Measurements from ENCODE around the gene STUB1.

STUB1 gene

DNA sequence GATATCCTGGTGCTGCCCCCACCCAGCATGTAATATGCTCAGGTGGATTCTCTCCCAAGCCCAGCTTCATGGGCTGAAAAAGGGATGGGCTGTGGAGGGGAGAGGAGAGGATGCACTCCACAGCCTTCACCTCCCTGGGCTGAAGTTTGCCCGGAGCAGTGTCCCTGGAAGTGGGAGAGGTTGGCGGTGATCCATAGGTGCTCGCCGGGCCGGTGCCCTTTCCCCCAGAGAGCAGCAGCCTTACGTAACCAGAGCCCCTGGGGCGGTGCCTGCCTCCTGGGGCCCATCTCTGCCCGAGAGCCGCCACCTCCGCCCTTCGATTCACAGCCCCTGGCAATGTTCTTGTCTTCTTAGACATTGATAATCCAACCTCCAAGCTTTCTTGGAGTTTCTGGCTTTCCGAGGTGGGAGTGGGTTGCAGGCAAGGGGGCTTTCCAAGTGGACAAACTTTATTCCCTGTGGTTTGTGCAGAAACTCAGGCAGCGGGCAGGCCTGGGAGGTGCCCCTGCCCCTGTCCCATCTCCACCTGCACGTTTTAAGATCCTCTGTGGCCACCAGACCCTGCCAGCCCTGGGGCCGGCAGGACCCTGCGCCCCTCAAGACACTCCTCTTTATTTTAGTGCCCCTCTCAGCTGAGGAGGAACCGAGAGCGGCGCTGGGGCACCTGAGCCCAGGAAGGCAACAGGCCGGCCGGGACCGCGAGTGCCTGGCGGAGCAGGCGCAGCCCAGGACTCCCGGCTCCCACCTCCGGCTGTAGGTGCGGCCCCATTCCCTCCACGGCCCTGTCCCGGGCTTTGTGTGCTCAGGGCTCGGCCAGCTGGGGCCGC is 34.1 kb upstream of the STUB1 start:
- no peak for DNase-seq

DNA sequence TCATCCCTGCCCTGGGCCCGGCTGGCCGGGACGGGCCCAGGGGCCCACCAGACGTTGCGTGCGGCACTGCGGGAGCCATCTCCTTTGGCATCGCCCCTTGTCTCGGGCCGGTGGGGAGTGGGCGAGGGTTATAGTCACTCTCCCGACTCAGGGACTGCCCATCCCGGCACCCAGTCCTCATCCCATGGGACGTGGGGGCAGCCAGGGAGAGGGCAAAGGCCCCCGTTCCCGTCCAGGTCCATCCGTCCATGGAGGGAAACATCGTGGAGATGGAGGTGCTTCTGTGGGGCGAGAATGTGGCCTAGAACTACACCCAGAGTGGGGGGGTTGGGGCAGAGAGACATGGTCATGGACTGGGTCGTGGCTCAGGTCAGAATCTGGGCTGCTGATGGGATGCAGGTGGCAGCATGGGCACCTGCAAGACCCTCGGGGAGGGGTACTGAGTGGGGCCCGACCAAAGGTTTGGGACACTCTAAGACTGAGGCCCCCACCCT is 33.5 kb upstream of the STUB1 start:
- DNase-seq: no peak

DNA sequence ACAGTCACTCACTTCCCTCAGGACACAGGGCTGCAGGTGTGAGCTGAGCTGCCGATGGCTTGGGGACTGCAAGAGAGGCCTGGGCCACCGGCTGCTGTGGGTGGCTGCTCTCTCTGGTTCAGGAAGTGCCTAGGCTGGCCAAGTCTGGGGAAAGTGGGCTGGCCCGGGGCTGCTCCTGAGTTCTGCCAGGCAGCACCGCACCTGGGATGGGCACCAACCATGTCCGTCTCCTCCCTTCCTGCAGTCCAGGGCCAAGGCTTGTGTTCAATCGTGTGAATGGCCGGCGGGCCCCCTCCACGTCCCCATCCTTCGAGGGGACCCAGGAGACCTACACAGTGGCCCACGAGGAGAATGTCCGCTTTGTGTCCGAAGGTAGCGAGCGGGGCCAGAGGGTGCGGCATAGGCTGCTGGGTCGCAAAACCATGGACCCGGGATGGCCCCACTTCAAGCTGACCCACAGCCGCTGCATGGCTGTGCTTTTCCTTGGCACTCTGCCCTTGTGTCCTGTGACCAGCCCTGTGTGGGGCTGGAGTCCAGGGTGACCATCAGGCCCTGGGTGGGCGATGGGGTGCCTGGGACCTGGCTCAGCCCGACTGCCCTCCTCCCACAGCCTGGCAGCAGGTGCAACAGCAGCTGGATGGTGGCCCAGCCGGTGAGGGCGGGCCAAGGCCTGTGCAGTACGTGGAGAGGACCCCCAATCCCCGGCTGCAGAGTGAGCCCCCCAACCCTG is 32.9 kb upstream of the STUB1 start:
- DNase-seq: no peak

DNA sequence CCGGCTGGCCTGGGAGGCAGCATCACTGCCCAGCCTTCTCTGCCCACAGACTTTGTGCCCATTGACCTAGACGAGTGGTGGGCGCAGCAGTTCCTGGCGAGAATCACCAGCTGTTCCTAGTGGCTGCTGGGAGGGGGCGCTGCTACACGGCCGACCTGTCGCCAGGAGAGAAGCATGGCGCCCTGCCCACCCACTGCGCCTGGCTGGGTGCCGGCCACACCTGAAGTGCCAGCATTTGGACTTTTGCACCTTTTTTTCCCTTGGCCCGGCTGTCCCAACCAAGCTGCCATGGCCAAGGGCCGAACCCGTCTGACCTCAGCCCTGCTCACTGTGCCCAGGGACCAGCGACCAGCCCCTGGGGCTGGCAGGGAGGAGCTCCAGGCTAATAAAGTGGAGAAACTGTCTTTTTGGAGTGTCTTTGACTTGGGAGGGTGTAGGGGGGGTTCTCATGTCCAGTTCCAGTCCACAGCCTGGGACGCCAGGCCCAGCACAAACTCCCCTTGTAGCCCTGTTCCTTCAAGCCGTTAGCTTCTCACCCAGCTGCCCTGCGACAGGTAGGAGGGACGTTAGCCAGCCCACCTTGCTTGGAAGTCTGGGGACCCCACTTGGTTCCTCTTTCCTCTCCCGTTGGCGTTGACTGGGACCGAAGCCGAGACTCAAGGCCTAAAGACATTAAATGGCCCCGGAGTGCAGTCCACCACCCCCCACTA is 32.0 kb upstream of the STUB1 start:
- peak; percentile 9 for DNase-seq

DNA sequence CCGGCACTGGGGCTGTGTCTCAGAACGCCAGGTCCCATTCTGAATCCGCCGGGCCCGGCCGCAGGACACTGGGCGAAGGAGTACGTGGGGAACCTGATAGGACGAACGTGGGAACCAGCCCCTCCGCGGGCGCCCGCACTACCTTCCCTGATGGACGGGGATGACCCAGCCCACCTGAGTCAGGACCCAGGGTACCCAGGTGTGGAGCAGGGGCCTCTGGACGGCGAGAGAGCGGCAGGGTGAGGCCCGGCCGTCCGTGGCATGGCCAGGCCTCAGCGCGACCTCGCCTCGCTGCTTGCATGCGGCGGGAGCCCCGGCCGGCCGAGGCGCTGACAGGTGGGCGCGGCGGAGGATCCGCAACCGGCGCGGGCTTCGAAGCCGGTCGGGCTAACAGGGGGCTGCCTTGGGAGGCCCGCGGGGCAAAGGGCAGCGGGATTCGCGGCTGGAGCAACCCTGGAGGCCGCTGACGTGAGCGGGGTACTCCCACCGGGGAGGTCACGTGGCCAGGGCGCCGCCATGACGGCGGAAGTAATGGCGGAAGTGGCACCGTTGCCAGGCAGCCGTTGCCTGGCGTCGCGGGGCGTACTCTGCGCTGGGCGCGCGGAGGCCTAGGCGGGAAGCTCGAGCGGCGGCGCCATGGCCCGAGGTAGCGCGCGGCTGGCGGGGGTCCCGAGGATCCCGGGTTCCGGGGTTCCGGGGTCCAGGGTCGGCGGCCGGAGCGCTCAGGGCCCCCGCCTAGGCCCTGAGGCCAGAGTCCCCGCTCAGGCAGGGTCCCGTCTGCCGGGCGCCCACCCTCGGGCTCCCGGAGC is 31.2 kb upstream of the STUB1 start, which contains the start of gene WDR90:
Gene WDR90, plus strand, starts transcription at position 585 of the 809 bp plus-strand sequence. Its CDS starts 52 bp downstream, at position 637.
- DNase-seq: peak; percentile 69

DNA sequence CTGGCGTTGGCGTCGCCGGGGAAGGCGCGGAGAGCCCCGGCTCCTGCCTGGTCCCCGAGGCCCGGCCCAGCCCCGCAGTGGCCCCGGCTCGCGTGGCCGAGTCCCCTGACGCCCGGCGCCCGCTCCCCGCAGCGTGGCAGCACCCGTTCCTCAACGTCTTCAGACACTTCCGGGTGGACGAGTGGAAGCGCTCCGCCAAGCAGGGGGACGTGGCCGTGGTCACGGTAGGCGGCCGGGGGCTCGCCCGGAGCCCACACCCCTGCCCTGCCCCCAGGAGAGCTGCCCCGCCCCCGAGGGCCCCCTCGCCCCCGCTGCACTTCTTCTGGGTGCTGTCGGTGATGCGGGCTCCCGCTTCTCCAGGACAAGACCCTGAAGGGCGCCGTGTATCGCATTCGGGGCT is 30.6 kb upstream of the STUB1 start:
- no peak for DNase-seq

DNA sequence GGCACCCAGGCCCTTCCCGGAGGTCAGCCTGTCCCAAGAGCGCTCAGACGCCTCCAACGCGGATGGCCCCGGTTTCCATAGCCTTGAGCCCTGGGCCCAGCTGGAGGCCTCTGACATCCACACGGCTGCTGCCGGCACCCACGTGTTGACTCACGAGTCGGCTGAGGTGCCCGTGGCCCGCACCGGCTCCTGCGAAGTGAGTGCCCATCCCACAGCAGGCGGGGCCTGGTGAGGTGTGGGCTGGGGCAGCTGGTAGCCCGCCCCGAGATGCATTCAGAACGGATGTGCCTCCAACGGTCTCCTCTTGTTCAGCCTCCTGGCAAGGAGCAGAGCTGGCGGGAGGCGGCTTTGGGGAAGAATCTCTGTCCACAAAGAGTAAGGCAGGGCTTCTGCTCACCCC is 28.4 kb upstream of the STUB1 start:
- no peak for DNase-seq

DNA sequence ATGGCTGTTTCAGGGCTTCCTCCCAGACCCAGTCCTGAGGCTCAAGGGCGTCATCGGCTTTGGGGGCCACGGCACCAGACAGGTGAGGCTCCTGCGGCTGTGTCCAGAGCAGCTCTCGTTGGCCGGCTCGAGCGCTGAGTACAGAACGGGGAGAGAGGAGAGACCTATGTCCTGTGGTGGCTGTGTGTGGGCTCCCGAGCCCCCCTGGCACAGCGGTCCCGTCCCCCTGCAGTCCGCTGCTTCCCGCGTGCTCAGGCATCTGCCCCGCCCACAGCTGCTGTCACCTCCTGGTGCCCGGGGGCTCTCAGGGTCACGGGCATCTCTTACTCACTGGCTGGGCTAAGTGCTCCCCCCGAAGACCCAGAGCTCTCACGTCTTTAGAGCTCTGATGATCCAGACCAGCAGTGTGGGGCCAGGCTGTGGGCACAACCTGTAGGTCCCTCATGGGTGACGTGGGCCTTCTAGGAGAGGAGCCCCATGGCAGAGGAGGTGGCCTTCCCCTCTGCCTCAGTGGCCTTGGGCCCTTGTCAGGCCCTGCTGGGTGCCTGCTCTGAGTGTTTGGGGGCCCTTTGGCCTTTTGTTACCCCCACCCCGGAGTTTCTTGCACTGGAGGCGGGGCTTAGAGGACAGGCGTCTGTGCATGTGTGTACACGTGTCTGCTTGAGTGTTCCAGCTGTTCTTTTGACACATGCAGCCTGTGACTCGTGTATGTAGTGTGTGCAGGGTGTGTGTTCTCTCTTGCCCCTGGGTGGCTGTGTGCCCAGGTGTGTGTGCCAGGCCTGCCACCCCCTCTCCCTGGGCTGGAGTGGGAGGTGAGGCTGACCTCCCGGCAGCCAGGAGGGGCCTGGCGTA is 27.5 kb upstream of the STUB1 start:
- DNase-seq: no peak

DNA sequence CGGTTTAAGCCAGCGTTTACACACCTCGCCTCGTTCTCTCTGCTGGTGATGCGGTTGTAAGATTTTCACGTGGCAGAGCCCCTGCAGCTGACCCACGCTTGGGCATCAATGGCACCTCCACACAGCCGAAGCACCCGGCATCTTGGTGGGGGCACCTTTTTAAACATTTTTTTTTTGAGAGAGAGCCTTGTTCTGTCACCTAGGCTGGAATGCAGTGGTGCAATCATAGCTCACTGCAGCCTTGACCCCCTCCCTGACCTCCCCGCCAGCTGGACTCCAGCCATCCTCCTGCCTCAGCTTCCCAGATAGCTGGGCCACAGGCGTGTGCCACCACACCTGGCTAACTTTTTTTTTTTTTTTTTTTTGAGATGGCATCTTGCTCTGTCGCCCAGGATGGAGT is 26.2 kb upstream of the STUB1 start:
- no peak for DNase-seq

DNA sequence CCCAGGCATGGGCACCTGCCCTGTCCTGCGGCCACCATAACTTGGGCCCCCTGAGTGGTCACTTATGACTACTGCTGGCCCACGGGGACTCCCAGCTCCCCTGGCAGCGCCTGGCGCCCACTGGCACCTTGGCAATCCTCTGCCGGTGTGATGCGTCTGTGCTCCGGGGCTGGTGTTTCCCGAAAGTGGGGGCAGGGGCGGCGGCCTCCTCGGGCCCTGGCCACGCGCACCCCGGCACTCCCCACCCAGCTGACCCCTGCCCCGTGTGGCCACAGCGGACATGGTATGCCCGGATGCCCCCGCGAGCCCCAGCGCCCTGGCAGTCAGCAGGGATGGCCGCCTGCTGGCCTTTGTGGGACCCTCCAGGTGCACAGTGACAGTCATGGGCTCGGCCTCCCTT is 22.7 kb upstream of the STUB1 start:
- DNase-seq: no peak

DNA sequence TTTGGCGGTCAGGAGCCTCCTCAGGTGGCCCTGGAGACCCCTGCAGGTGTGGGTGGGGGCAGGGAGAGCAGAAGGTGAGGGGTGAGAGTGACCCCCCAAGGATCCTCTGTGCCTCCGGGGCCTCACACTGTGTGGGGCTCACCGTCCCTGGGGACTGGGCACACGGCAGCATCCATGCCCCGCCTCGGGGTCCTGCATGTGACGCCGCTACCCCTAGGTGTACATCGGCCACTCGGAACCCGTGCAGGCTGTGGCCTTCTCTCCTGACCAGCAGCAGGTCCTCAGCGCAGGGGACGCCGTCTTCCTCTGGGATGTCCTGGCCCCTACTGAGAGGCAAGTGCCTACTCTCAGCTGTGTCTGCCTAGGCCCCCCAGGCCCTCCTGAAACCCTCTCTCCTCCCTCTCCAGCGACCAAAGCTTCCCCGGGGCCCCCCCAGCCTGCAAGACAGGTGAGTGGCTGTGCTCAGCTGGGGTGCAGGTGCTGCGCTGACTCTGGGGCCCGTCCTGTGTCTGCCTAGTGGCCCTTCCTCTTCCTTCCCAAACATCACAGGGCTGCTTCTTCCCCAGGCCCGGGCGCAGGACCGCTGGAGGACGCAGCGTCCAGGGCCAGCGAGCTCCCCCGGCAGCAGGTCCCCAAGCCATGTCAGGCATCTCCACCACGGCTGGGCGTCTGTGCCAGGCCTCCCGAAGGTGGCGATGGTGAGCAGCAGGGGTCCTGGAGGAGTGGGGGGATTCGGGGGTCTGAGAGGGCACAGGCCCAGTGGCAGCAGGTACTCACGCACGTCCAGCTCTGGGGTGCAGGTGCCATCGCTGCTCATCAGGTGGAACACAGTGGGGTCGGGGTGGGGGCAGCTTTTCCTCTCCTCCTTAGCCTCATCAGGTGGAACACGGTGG is 21.3 kb upstream of the STUB1 start:
- no peak for DNase-seq

DNA sequence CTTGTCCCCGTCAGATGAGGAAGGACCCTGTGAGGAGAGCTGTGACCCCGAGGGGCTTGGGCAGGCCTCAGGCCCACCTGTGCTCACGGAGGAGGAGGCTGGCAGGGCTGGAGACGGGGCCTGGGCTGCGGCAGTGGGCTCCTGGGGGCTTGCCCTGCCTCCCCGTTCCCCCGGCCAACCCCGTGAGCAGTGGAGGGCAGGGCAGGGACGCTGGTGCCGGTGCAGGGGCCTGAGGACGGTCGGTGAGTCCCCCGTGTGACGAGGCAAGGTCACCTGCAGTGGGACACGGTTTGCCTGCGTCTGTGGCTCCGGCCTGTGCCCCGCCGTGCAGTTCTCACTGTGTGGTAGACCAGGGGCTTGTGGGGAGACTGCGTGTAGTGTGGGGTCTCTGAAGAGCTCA is 20.6 kb upstream of the STUB1 start:
- DNase-seq: no peak

DNA sequence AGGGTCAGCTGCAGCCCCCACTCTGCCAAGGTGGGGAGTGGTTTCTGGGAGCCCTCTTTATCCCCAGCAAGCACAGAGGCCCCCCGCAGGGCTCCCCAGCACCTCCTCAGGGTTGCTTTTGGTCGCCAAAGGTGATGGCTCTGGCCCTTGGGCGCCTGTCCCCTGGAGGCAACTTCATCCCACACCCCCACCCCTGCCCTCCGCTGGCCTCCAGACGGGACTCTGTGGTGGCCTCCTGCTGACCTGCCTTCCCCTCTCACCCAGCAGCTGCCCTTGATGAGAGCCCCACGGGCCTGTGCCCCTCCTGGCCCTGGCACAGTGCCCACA is 20.1 kb upstream of the STUB1 start:
- no peak for DNase-seq

DNA sequence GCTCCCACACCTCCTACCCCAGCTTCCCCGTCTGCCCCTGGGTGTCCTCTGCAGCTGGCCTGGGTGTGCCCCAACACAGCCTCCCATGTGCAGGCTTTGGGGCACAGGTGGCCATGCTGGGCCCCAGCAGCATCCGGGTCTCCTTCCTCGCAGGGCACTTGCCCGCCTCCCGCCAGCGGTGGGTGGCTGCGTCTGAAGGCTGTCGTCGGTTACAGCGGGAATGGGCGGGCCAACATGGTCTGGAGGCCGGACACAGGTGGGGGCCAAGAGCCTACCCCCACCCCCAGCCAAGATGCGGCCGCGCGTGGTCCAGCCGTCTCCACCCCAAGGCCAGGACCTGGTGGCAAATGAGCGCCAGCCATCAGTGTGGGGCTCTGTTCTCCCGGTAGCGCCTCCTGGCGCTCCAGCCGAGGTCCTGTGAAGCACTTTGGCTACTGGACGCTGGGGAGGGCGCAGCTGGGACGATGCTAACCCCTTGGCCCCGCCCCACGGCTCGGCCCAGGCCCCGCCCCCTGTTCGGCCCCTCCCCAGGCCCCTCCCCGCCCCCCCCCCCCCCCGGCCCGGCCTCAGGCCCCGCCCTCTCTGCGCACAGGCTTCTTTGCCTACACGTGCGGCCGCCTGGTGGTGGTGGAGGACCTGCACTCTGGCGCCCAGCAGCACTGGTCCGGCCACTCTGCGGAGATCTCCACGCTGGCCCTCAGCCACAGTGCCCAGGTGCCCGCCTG is 19.6 kb upstream of the STUB1 start:
- peak; percentile 56 for DNase-seq

DNA sequence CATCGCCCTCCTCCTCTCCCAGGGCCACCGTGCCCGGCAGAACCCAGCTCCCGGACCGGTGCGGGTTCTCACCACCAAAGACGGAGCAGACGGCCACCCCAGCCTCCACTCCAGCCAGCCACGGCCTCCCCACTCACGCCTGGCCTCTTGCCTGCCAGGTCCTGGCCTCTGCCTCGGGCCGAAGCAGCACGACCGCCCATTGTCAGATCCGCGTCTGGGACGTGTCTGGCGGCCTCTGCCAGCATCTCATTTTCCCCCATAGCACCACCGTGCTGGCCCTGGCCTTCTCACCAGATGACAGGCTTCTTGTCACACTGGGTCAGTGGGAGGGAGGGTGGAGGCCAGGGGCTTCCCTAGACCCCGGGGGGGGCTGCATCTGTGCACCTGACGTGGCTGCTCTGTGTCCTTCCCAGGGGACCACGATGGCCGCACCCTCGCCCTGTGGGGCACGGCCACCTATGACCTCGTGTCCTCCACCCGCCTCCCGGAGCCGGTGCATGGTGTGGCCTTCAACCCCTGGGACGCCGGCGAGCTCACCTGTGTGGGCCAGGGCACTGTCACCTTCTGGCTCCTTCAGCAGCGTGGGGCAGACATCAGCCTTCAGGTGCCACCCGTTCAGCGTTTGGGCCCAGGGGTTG is 18.9 kb upstream of the STUB1 start:
- no peak for DNase-seq

DNA sequence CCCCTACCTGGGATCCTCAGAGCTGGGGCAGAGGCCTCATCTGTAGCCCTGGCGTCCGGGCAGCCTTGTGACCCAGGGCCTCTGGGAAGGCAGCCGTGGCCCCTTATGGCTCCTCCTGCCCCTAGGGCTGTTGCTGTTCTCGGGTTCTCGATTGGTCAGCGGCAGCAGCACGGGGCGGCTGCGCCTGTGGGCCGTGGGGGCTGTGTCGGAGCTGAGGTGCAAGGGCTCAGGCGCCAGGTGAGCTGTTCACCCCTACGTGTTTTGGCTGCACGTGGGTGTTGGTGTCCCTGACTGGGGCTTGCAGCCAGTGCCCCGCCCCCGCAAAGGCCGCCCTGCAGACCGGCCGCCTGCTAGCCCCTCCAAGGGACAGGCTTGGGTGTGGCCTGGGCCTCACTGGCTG is 18.1 kb upstream of the STUB1 start:
- DNase-seq: no peak

DNA sequence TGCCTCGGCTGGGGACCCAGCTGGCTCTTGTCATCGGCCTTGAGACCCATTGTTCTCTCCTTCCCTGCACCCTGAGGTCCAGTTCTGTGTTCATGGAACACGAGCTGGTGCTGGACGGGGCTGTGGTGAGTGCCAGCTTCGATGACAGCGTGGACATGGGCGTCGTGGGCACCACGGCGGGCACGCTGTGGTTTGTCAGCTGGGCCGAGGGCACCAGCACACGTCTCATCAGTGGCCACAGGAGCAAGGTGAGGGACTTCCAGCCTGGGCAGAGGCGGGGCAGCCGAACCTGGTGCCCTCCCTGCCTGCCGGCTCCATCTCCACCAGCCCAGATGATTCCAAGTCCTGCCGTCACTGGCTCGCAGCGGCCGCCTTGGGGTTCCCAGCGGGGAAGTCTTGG is 17.6 kb upstream of the STUB1 start:
- DNase-seq: no peak

DNA sequence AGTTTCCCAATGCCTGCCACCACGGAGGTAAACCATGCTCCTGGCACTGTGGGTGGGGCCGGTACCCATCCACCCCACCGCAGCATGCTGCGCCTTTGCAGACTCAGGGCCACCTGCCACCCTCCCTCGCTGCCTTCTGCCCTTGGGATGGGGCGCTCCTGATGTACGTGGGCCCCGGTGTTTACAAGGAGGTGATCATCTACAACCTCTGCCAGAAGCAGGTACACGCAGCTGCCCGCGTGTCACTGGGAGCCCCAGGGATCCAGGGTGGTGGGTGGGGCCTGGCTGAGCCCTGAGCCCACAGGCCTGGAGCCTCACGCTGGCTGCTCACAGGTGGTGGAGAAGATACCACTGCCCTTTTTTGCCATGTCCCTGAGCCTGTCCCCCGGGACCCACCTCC is 13.6 kb upstream of the STUB1 start:
- no peak for DNase-seq

DNA sequence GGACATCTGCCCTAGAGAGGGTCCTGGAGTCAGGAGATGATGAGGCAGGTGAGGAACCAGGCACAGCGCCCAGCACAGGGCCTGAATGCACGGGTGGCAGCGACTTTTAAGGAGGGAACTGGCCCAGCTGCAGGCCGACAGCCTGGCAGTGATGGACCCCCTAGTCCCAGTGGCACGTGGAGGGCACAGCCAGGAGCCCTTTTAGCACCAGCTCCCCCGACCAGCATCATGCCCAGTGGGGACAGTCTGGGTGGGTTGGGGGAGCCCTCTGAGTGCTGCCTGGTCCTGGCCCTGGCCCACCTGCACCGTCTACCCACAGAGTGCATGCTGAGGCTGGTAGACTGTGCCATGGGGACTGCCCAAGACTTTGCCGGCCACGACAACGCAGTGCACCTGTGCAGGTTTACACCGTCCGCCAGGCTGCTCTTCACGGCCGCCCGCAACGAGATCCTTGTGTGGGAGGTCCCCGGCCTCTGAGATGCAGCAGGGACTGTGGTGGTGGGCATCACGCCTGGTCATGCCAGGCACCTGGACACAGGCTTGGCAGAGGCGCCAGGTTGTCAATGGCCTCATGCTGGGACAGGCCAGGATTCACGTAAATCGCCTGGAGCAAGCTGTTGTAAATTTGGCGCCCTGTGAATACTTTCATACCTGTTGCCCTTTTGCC is 13.0 kb upstream of the STUB1 start:
- no peak for DNase-seq

Data from SHP77 treated with DMSO at 0.1 percent for 48 hours (cell line).